Measurements from ENCODE around the gene ELF4. TPM values are rescaled to one million over a fixed set of nuclear protein-coding genes. Genes with fewer than 3 reads are reported as not detected.
A peak's percentile ranks its signal among the peaks of the same experiment; 100 is the strongest.

The ELF4 gene
- total and polyA plus RNA-seq, 4 donors = 1.9 to 6.6 (median 3.8) TPM

DNA sequence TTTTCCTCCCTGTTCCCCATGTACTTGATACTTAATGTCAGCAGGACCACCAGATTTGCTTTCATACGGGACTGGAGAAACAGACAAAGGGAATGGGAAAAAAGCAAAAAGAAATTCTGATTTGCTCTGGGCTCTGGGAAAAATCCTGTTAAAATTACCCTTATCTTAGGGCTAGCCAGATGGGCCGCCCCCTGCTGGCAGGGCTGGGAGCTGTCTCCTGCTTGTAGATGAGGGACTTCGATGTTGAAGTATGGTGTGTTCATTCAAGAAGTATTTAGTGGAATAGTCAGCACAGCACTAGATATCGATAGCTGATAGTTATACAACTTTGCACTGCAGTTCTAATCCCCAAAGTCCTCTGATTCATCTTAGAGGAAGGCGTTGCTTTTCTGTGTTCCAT lies 82.1 kb downstream of the ELF4 start:
- Histone ChIP-seq H3K4me3 (ENCODE audit: low read depth, low read length) (no peak overlapping the region), H3K4me1 (ENCODE audit: control insufficient read depth, insufficient read depth, low read length) (peaks cover 14% of the 10 kb centered on the region), H3K36me3 (ENCODE audit: control insufficient read depth, insufficient read depth, low read length) (peaks cover 23% of the 10 kb centered on the region), H3K27ac (ENCODE audit: low read depth, low read length) (no peak overlapping the region), H3K27me3 (ENCODE audit: control insufficient read depth, insufficient read depth, low read length) (no peaks in the 10 kb centered on the region), H3K9me3 (ENCODE audit: control insufficient read depth, insufficient read depth, low read length) (no peaks in the 10 kb centered on the region)
- no peak for DNase-seq (ENCODE audit: low read depth in 4 of 6, low spot score in 6 of 6)
- WGBS (ENCODE audit: insufficient coverage) = 42% methylated on average over 2 of the region's 5 CpGs

DNA sequence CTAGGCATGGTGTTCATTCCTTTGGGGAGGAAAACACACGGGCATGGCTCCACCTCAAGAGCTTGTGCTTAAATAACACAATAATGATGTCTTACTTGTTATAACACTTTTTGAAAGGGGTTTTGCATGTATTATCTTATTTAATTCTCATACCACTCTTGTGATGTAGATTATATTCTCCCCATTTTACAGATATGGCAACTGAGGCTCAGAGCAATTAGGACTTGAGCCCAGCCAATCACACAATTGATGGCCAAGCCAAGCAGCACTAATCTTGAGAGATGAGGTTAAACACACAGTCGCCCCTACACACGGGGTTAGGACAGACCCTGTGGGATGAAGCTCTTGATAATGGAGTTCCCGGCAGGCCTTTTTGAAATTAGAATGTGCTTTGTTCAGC lies 82.7 kb downstream of the ELF4 start:
- Histone ChIP-seq H3K27me3 (ENCODE audit: control insufficient read depth, insufficient read depth, low read length) (no peaks in the 10 kb centered on the region), H3K36me3 (ENCODE audit: control insufficient read depth, insufficient read depth, low read length) (peaks cover 23% of the 10 kb centered on the region)

DNA sequence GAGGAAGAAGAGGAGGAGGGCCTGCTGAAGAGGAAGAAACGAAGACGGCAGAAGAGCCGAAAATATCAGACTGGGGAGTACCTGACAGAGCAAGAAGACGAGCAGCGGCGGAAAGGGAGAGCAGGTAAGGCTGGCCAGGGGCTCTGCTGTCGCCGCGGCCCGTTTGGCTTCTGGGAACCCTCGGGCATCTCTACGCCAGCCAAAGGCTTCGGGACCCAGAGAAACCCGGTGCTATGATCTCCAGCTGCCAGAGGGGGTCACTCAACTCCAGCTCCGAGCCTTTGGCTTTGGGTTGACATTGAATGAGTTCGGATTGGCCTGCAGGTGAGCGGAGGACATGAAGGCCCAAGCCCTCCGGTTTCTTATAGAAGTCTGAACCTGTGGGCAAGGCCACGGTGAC lies 85.0 kb downstream of the ELF4 start:
- H3K27ac ChIP-seq (ENCODE audit: low read depth, low read length) = no peak overlapping the region
- no peak overlapping the region for H3K4me3 ChIP-seq (ENCODE audit: low read depth, low read length)
- no peaks in the 10 kb centered on the region for H3K27me3 ChIP-seq (ENCODE audit: control insufficient read depth, insufficient read depth, low read length)
- peaks cover 4% of the 10 kb centered on the region for H3K4me1 ChIP-seq (ENCODE audit: control insufficient read depth, insufficient read depth, low read length)
- WGBS (ENCODE audit: insufficient coverage) = 66% methylated on average over 18 of the region's 19 CpGs
- H3K9me3 ChIP-seq (ENCODE audit: control insufficient read depth, insufficient read depth, low read length) = no peaks in the 10 kb centered on the region
- H3K36me3 ChIP-seq (ENCODE audit: control insufficient read depth, insufficient read depth, low read length) = peaks cover 24% of the 10 kb centered on the region
- no peak for DNase-seq (ENCODE audit: low read depth in 4 of 6, low spot score in 6 of 6)

More for the DNA sequence above, 82.7 kb downstream of the ELF4 start:
- WGBS (ENCODE audit: insufficient coverage) = 85% methylated on average over 3 of the region's 4 CpGs
- Histone ChIP-seq H3K9me3 (ENCODE audit: control insufficient read depth, insufficient read depth, low read length) (no peaks in the 10 kb centered on the region), H3K27ac (ENCODE audit: low read depth, low read length) (no peak overlapping the region), H3K4me1 (ENCODE audit: control insufficient read depth, insufficient read depth, low read length) (peaks cover 14% of the 10 kb centered on the region), H3K4me3 (ENCODE audit: low read depth, low read length) (no peak overlapping the region)
- no peak for DNase-seq (ENCODE audit: low read depth in 4 of 6, low spot score in 6 of 6)

GRCh38 chrX:130024127-130024526 lies 86.2 kb downstream of the ELF4 start:
- H3K4me1 ChIP-seq (ENCODE audit: control insufficient read depth, insufficient read depth, low read length) = no peaks in the 10 kb centered on the region
- 47% methylated on average over 8 of the region's 9 CpGs for WGBS (ENCODE audit: insufficient coverage)
- no peaks in the 10 kb centered on the region for H3K9me3 ChIP-seq (ENCODE audit: control insufficient read depth, insufficient read depth, low read length)
- H3K27me3 ChIP-seq (ENCODE audit: control insufficient read depth, insufficient read depth, low read length) = no peaks in the 10 kb centered on the region
- H3K36me3 ChIP-seq (ENCODE audit: control insufficient read depth, insufficient read depth, low read length) = peaks cover 22% of the 10 kb centered on the region
- H3K27ac ChIP-seq (ENCODE audit: low read depth, low read length) = no peak overlapping the region
- H3K4me3 ChIP-seq (ENCODE audit: low read depth, low read length) = no peak overlapping the region
- peak in 1 of 6 donors; percentile 20 for DNase-seq (ENCODE audit: low read depth in 4 of 6, low spot score in 6 of 6)

GRCh38 chrX:130020661-130021324 lies 89.5 kb downstream of the ELF4 start:
- H3K9me3 ChIP-seq (ENCODE audit: control insufficient read depth, insufficient read depth, low read length) = no peaks in the 10 kb centered on the region
- 74% methylated on average over 14 of the region's 15 CpGs for WGBS (ENCODE audit: insufficient coverage)
- no peak for DNase-seq (ENCODE audit: low read depth in 4 of 6, low spot score in 6 of 6)
- no peak overlapping the region for H3K4me3 ChIP-seq (ENCODE audit: low read depth, low read length)
- no peaks in the 10 kb centered on the region for H3K4me1 ChIP-seq (ENCODE audit: control insufficient read depth, insufficient read depth, low read length)
- peaks cover 29% of the 10 kb centered on the region for H3K36me3 ChIP-seq (ENCODE audit: control insufficient read depth, insufficient read depth, low read length)
- H3K27me3 ChIP-seq (ENCODE audit: control insufficient read depth, insufficient read depth, low read length) = no peaks in the 10 kb centered on the region
- H3K27ac ChIP-seq (ENCODE audit: low read depth, low read length) = no peak overlapping the region

DNA sequence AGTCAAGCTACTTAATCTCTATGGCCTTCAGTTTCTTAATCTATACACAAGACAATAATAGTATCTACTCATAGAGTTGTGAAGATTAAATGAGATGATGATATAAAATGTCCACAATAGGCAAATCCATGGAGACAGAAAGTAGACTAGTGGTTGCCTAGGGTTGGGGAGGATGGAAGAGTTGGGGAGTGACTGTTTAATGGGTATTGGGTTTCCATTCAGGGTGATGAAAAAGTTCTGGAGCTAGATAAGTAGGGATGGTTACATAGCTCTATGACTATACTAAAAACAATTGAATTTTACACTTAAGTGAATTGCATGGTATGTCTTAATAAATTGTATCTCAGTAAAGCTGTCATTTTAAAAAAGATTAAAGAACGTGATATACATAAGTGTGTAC lies 92.2 kb downstream of the ELF4 start:
- DNase-seq (ENCODE audit: low read depth in 4 of 6, low spot score in 6 of 6) = no peak
- H3K27ac ChIP-seq (ENCODE audit: low read depth, low read length) = no peak overlapping the region
- WGBS (ENCODE audit: insufficient coverage) = 80% methylated on average over 1 of the region's 1 CpG
- no peaks in the 10 kb centered on the region for H3K9me3 ChIP-seq (ENCODE audit: control insufficient read depth, insufficient read depth, low read length)
- no peaks in the 10 kb centered on the region for H3K27me3 ChIP-seq (ENCODE audit: control insufficient read depth, insufficient read depth, low read length)
- peaks cover 45% of the 10 kb centered on the region for H3K36me3 ChIP-seq (ENCODE audit: control insufficient read depth, insufficient read depth, low read length)
- no peak overlapping the region for H3K4me3 ChIP-seq (ENCODE audit: low read depth, low read length)
- H3K4me1 ChIP-seq (ENCODE audit: control insufficient read depth, insufficient read depth, low read length) = no peaks in the 10 kb centered on the region

DNA sequence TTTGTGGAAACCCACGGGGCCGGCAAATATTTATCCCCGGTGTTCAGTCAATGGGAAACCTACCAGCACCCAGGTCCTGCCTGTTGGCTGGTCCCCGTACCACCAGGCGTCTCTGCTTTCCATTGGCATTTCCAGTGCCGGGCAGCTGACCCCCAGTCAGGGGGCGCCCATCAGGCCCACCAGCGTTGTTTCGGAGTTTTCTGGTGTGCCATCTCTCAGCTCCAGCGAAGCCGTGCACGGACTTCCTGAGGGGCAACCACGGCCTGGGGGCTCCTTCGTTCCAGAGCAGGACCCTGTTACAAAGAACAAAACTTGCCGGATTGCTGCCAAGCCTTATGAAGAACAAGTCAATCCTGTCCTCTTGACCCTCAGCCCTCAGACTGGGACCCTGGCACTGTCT lies 95.1 kb downstream of the ELF4 start:
- no peak for DNase-seq (ENCODE audit: low read depth in 4 of 6, low spot score in 6 of 6)
- Histone ChIP-seq H3K27ac (ENCODE audit: low read depth, low read length) (no peak overlapping the region), H3K4me3 (ENCODE audit: low read depth, low read length) (no peak overlapping the region), H3K4me1 (ENCODE audit: control insufficient read depth, insufficient read depth, low read length) (no peaks in the 10 kb centered on the region), H3K27me3 (ENCODE audit: control insufficient read depth, insufficient read depth, low read length) (no peaks in the 10 kb centered on the region), H3K9me3 (ENCODE audit: control insufficient read depth, insufficient read depth, low read length) (no peaks in the 10 kb centered on the region), H3K36me3 (ENCODE audit: control insufficient read depth, insufficient read depth, low read length) (peaks cover 42% of the 10 kb centered on the region)
- 92% methylated on average over 15 of the region's 15 CpGs for WGBS (ENCODE audit: insufficient coverage)

Other genes starting within 250 kb of the ELF4 start
- gene UTP14A, start 204.3 kb downstream of the ELF4 start, total RNA-seq = 10 to 100 TPM in 1 of 2 donors, 1 to 10 TPM in 1; 9.5 to 14.7 TPM
- gene UTP14A, start 204.3 kb downstream of the ELF4 start, polyA plus RNA-seq (ENCODE audit: insufficient read length in 2 of 2) = 10 to 100 TPM; 13.1 to 15.0 TPM
- gene BCORL1, start 127.9 kb downstream of the ELF4 start, total RNA-seq = 1 to 10 TPM; 4.8 to 5.2 TPM
- gene BCORL1, start 127.9 kb downstream of the ELF4 start, polyA plus RNA-seq (ENCODE audit: insufficient read length in 2 of 2) = 10 to 100 TPM; 13.8 to 15.5 TPM
- gene AIFM1, start 55.3 kb upstream of the ELF4 start, total RNA-seq = 10 to 100 TPM; 19.0 to 21.8 TPM
- gene AIFM1, start 55.3 kb upstream of the ELF4 start, polyA plus RNA-seq (ENCODE audit: insufficient read length in 2 of 2) = 10 to 100 TPM; 30.0 to 33.7 TPM
- 10 to 100 TPM; 18.6 to 23.6 TPM for gene RAB33A, start 61.5 kb upstream of the ELF4 start, total RNA-seq
- 10 to 100 TPM; 46.5 to 52.5 TPM for gene RAB33A, start 61.5 kb upstream of the ELF4 start, polyA plus RNA-seq (ENCODE audit: insufficient read length in 2 of 2)
- gene ZNF280C, start 158.4 kb upstream of the ELF4 start, total RNA-seq = 1 to 10 TPM; 6.4 to 7.6 TPM
- 1 to 10 TPM; 3.9 to 5.3 TPM for gene ZNF280C, start 158.4 kb upstream of the ELF4 start, polyA plus RNA-seq (ENCODE audit: insufficient read length in 2 of 2)
- 10 to 100 TPM; 19.2 to 22.3 TPM for gene SLC25A14, start 229.4 kb upstream of the ELF4 start, total RNA-seq
- gene SLC25A14, start 229.4 kb upstream of the ELF4 start, polyA plus RNA-seq (ENCODE audit: insufficient read length in 2 of 2) = 10 to 100 TPM; 29.3 to 37.3 TPM

Data from spinal cord (tissue), 10 donors.